Type B pancreatic cell (in vitro differentiated cells): ENCODE results near the gene CCDC172. TPM values are rescaled to one million over a fixed set of nuclear protein-coding genes. Genes with fewer than 3 reads are reported as not detected.

Source experiments
- DNase-seq: peaks from one replicate; pipeline ENCODE4 v3.0.0; 2021; ENCODE audit warnings: mixed read lengths; ENCODE audit not compliant: unreplicated experiment; ENCODE audit errors: extremely low spot score
- H3K27ac Mint-ChIP-seq: 2 replicates; pipeline ENCODE4 v1.8.0; 2021; ENCODE audit warnings: mild to moderate bottlenecking, mixed read lengths
- H3K27me3 Mint-ChIP-seq: 2 replicates; pipeline ENCODE4 v1.8.0; 2021; ENCODE audit warnings: mixed read lengths
- H3K36me3 Mint-ChIP-seq: 2 replicates; pipeline ENCODE4 v1.8.0; 2021; ENCODE audit warnings: mixed read lengths
- H3K4me1 Mint-ChIP-seq: one replicate; pipeline ENCODE4 v1.8.0; 2021; ENCODE audit warnings: mixed read lengths; ENCODE audit not compliant: unreplicated experiment
- H3K4me3 Mint-ChIP-seq: 2 replicates; pipeline ENCODE4 v1.8.0; 2021; ENCODE audit warnings: mild to moderate bottlenecking, mixed read lengths
- H3K9me3 Mint-ChIP-seq: 2 replicates; pipeline ENCODE4 v1.8.0; 2021; ENCODE audit warnings: mixed read lengths
- total RNA-seq: library from RNA; stranded (reverse); gene quantifications from 2 replicates; pipeline ENCODE4 v1.2.1, GENCODE V29; 2021; ENCODE audit warnings: low replicate concordance
- TF ChIP-seq, protein P1 (sequence below): fragments of 200-600 bp; sonication (generic); conservative IDR thresholded peaks from 2 replicates; pipeline ENCODE4 v1.5.0; 2021; ENCODE audit warnings: antibody characterized with exemption, mild to moderate bottlenecking

CCDC172 gene
- total RNA-seq, 1 donor from 2014 or later = not detected

GRCh38 chr10:116410351-116410750 is 86.1 kb downstream of the CCDC172 start:
- H3K36me3 Mint-ChIP-seq = no peaks in the 10 kb centered on the region
- no peak overlapping the region for H3K27ac Mint-ChIP-seq
- TF ChIP-seq, protein P1, sequence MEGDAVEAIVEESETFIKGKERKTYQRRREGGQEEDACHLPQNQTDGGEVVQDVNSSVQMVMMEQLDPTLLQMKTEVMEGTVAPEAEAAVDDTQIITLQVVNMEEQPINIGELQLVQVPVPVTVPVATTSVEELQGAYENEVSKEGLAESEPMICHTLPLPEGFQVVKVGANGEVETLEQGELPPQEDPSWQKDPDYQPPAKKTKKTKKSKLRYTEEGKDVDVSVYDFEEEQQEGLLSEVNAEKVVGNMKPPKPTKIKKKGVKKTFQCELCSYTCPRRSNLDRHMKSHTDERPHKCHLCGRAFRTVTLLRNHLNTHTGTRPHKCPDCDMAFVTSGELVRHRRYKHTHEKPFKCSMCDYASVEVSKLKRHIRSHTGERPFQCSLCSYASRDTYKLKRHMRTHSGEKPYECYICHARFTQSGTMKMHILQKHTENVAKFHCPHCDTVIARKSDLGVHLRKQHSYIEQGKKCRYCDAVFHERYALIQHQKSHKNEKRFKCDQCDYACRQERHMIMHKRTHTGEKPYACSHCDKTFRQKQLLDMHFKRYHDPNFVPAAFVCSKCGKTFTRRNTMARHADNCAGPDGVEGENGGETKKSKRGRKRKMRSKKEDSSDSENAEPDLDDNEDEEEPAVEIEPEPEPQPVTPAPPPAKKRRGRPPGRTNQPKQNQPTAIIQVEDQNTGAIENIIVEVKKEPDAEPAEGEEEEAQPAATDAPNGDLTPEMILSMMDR = no peak
- peaks cover 6% of the 10 kb centered on the region for H3K27me3 Mint-ChIP-seq
- DNase-seq = no peak
- no peak overlapping the region for H3K4me3 Mint-ChIP-seq
- H3K4me1 Mint-ChIP-seq = peaks cover 5% of the 10 kb centered on the region
- H3K9me3 Mint-ChIP-seq = no peaks in the 10 kb centered on the region

DNA sequence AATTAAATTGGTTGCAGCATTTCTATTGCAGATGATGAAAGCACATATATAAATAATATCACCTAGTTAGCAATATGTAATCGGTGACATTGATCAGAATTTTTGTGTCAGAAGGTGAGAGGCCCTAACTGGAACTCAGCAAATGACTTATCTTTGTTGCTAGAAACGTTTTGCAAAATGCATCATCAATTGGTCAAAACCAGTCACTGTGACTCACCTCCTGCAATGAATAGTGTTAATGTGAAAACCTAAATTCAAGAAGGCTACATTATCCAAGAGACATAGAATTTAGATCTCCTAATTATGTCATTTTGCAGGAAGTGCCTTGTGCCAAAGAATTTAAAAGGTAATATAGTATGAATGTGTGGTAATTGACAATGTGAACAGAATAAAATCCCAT is 93.6 kb downstream of the CCDC172 start:
- Mint-ChIP-seq H3K4me3 (no peak overlapping the region), H3K27ac (no peak overlapping the region), H3K36me3 (no peaks in the 10 kb centered on the region), H3K27me3 (no peaks in the 10 kb centered on the region), H3K4me1 (no peaks in the 10 kb centered on the region), H3K9me3 (no peaks in the 10 kb centered on the region)
- TF ChIP-seq, protein P1 = no peak
- no peak for DNase-seq

DNA sequence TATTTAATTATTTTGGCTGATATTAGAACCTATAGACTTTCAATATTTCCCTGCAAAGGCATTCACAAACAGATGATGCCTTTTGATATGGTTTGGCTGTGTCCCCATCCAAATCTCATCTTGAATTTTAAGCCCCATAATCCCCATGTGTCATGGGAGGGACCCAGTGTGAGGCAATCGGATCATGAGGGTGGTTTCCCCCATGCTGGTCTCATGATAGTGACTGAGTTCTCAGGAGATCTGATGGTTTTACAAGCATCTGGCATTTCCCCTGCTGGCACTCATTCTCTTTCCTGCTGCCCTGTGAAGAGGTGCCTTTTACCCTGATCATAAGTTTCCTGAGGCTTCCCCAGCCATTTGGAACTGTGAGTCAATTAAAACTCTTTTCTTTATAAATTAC is 94.1 kb downstream of the CCDC172 start:
- Mint-ChIP-seq H3K4me3 (no peak overlapping the region), H3K27ac (no peak overlapping the region), H3K36me3 (no peaks in the 10 kb centered on the region), H3K4me1 (no peaks in the 10 kb centered on the region), H3K9me3 (no peaks in the 10 kb centered on the region), H3K27me3 (no peaks in the 10 kb centered on the region)
- no peak for DNase-seq
- TF ChIP-seq, protein P1 = no peak

DNA sequence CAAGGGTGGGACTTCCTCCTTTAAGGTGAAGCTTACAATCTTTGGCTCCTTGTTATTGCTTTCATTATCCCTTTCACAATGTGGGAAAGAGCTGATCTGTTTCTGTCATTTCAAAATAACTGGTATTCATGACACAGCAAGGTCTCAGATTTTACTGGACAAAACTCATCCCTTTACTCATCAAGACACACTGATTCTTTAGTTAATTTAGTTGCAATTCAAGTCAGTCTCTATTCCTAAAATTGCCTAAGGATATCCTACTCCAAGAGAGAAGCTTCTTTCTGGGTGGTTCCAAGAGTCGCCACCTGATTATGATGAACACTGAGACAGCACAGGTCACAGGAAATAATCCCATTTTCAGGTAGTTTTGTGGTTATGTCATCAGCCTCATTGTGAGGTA is 97.6 kb downstream of the CCDC172 start:
- Mint-ChIP-seq H3K4me1 (no peaks in the 10 kb centered on the region), H3K9me3 (no peaks in the 10 kb centered on the region), H3K27me3 (no peaks in the 10 kb centered on the region), H3K36me3 (no peaks in the 10 kb centered on the region), H3K4me3 (no peak overlapping the region), H3K27ac (no peak overlapping the region)
- DNase-seq = no peak
- TF ChIP-seq, protein P1 = no peak

DNA sequence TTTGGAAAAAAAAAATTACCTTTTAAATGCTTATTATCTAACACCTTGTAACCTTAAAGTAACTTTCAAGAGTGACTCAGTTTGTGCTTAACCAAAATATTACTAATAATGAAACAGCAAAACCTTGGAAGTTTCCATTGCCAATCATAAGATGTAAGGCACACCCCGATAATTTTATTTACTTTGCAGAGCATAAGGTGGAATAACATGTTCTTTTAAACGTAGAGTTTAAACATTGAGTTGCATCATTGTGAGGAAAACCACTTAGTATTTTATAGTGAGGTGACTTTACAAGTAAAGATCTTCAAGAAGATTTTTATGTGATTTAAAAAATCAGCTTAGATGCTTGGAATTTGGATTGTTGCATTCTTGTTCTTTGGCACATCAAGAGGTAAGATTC is 103.4 kb downstream of the CCDC172 start, which contains the start of gene PNLIPRP3:
TSS of gene PNLIPRP3 (plus strand) at position 177 of the 400 bp plus-strand sequence. CDS start at position 343, 166 bp downstream.
- TF ChIP-seq, protein P1 = no peak
- DNase-seq = no peak
- Mint-ChIP-seq H3K9me3 (no peaks in the 10 kb centered on the region), H3K27ac (no peak within 1 kb of the TSS), H3K27me3 (no peaks in the 10 kb centered on the region), H3K4me3 (no peak within 1 kb of the TSS), H3K36me3 (no peaks in the 10 kb centered on the region), H3K4me1 (no peaks in the 10 kb centered on the region)
